ENCODE measurements around the gene COG6. TPM values are rescaled to one million over a fixed set of nuclear protein-coding genes. Genes with fewer than 3 reads are reported as not detected.

Gene COG6
- total and polyA plus RNA-seq, 2 of the 8 experiments (the other 6 are each of a cell fraction or from before 2014, with no cell fraction given) = 8.8 to 22.3 TPM

- no peak for TF ChIP-seq CHD7 (IDR thresholded peaks at IDR 0.05; ENCODE audit: insufficient replicate concordance, low read length)
- no peak for TF ChIP-seq SRF (IDR thresholded peaks at IDR 0.05; ENCODE audit: low read depth, low read length)
Observed at GRCh38 chr13:39663958-39664357, 8.5 kb downstream of the COG6 start (continued).
